Measurements from ENCODE around the gene ELAVL1.
A peak's percentile ranks its signal among the peaks of the same experiment; 100 is the strongest.

ELAVL1 gene

GRCh38 chr19:7947939-7948338 is 57.5 kb downstream of the ELAVL1 start:
- no peaks in the 10 kb centered on the region for H3K27me3 ChIP-seq (ENCODE audit: control insufficient read depth, insufficient read depth, low read length)
- H3K4me1 ChIP-seq (ENCODE audit: control insufficient read depth, insufficient read depth, low read length): no peaks in the 10 kb centered on the region; the same call in 1 of the 2 replicates
- H3K9me3 ChIP-seq (ENCODE audit: control insufficient read depth, insufficient read depth, low read length): no peaks in the 10 kb centered on the region
- H3K4me3 ChIP-seq (ENCODE audit: low read depth, low read length): no peak overlapping the region
- no peak overlapping the region for H3K9ac ChIP-seq (ENCODE audit: low read depth, low read length)
- H3K36me3 ChIP-seq (ENCODE audit: control insufficient read depth, insufficient read depth, low read length): no peaks in the 10 kb centered on the region
- no peak overlapping the region for H3K27ac ChIP-seq (ENCODE audit: low read depth, low read length)

GRCh38 chr19:7944177-7944761 is 61.2 kb downstream of the ELAVL1 start:
- Histone ChIP-seq H3K27me3 (ENCODE audit: control insufficient read depth, insufficient read depth, low read length) (no peaks in the 10 kb centered on the region), H3K36me3 (ENCODE audit: control insufficient read depth, insufficient read depth, low read length) (peaks cover 16% of the 10 kb centered on the region), H3K9ac (ENCODE audit: low read depth, low read length) (peak overlapping the region; percentile 87), H3K4me1 (ENCODE audit: control insufficient read depth, insufficient read depth, low read length) (no peaks in the 10 kb centered on the region), H3K9me3 (ENCODE audit: control insufficient read depth, insufficient read depth, low read length) (no peaks in the 10 kb centered on the region), H3K27ac (ENCODE audit: low read depth, low read length) (peak overlapping the region; percentile 95), H3K4me3 (ENCODE audit: low read depth, low read length) (peak overlapping the region; percentile 79)

GRCh38 chr19:7943444-7944176 is 61.8 kb downstream of the ELAVL1 start, which contains the start of gene TIMM44:
TIMM44 (minus strand) TSS chr19:7943666; CDS start chr19:7943651, 15 bp downstream.
- H3K27me3 ChIP-seq (ENCODE audit: control insufficient read depth, insufficient read depth, low read length): no peaks in the 10 kb centered on the region
- H3K9ac ChIP-seq (ENCODE audit: low read depth, low read length): peak within 1 kb of the TSS; percentile 96
- H3K4me1 ChIP-seq (ENCODE audit: control insufficient read depth, insufficient read depth, low read length): no peaks in the 10 kb centered on the region
- H3K9me3 ChIP-seq (ENCODE audit: control insufficient read depth, insufficient read depth, low read length): no peaks in the 10 kb centered on the region
- H3K36me3 ChIP-seq (ENCODE audit: control insufficient read depth, insufficient read depth, low read length): peaks cover 22% of the 10 kb centered on the region
- peak within 1 kb of the TSS; percentile 79 for H3K4me3 ChIP-seq (ENCODE audit: low read depth, low read length)
- H3K27ac ChIP-seq (ENCODE audit: low read depth, low read length): peak within 1 kb of the TSS; percentile 96

- H3K27ac ChIP-seq (ENCODE audit: low read depth, low read length): peak overlapping the region; percentile 96
- no peaks in the 10 kb centered on the region for H3K9me3 ChIP-seq (ENCODE audit: control insufficient read depth, insufficient read depth, low read length)
- peaks cover 27% of the 10 kb centered on the region for H3K36me3 ChIP-seq (ENCODE audit: control insufficient read depth, insufficient read depth, low read length)
- H3K27me3 ChIP-seq (ENCODE audit: control insufficient read depth, insufficient read depth, low read length): no peaks in the 10 kb centered on the region
- peak overlapping the region; percentile 96 for H3K9ac ChIP-seq (ENCODE audit: low read depth, low read length)
- H3K4me1 ChIP-seq (ENCODE audit: control insufficient read depth, insufficient read depth, low read length): no peaks in the 10 kb centered on the region
- peak overlapping the region; percentile 79 for H3K4me3 ChIP-seq (ENCODE audit: low read depth, low read length)
Observed at GRCh38 chr19:7942981-7943443, 62.4 kb downstream of the ELAVL1 start.

- H3K9ac ChIP-seq (ENCODE audit: low read depth, low read length): no peak overlapping the region
- no peaks in the 10 kb centered on the region for H3K9me3 ChIP-seq (ENCODE audit: control insufficient read depth, insufficient read depth, low read length)
- H3K27ac ChIP-seq (ENCODE audit: low read depth, low read length): no peak overlapping the region
- H3K4me1 ChIP-seq (ENCODE audit: control insufficient read depth, insufficient read depth, low read length): no peaks in the 10 kb centered on the region
- peak overlapping the region; percentile 79 for H3K4me3 ChIP-seq (ENCODE audit: low read depth, low read length)
- H3K27me3 ChIP-seq (ENCODE audit: control insufficient read depth, insufficient read depth, low read length): no peaks in the 10 kb centered on the region
- H3K36me3 ChIP-seq (ENCODE audit: control insufficient read depth, insufficient read depth, low read length): peaks cover 37% of the 10 kb centered on the region
Observed at GRCh38 chr19:7941895-7942596, 63.4 kb downstream of the ELAVL1 start.

- H3K27me3 ChIP-seq (ENCODE audit: control insufficient read depth, insufficient read depth, low read length): no peaks in the 10 kb centered on the region
- no peaks in the 10 kb centered on the region for H3K4me1 ChIP-seq (ENCODE audit: control insufficient read depth, insufficient read depth, low read length)
- H3K27ac ChIP-seq (ENCODE audit: low read depth, low read length): no peak overlapping the region
- H3K9me3 ChIP-seq (ENCODE audit: control insufficient read depth, insufficient read depth, low read length): no peaks in the 10 kb centered on the region
- peaks cover 49% of the 10 kb centered on the region for H3K36me3 ChIP-seq (ENCODE audit: control insufficient read depth, insufficient read depth, low read length)
- H3K4me3 ChIP-seq (ENCODE audit: low read depth, low read length): no peak overlapping the region
- H3K9ac ChIP-seq (ENCODE audit: low read depth, low read length): no peak overlapping the region
Observed at GRCh38 chr19:7940841-7941240, 64.6 kb downstream of the ELAVL1 start.

GRCh38 chr19:7934766-7935165 is 70.7 kb downstream of the ELAVL1 start:
- H3K27ac ChIP-seq (ENCODE audit: low read depth, low read length): no peak overlapping the region
- H3K9me3 ChIP-seq (ENCODE audit: control insufficient read depth, insufficient read depth, low read length): no peaks in the 10 kb centered on the region
- H3K36me3 ChIP-seq (ENCODE audit: control insufficient read depth, insufficient read depth, low read length): peaks cover 90% of the 10 kb centered on the region
- no peaks in the 10 kb centered on the region for H3K4me1 ChIP-seq (ENCODE audit: control insufficient read depth, insufficient read depth, low read length)
- no peak overlapping the region for H3K9ac ChIP-seq (ENCODE audit: low read depth, low read length)
- no peak overlapping the region for H3K4me3 ChIP-seq (ENCODE audit: low read depth, low read length)
- no peaks in the 10 kb centered on the region for H3K27me3 ChIP-seq (ENCODE audit: control insufficient read depth, insufficient read depth, low read length)

- Histone ChIP-seq H3K27ac (ENCODE audit: low read depth, low read length) (no peak overlapping the region), H3K36me3 (ENCODE audit: control insufficient read depth, insufficient read depth, low read length) (peaks cover 89% of the 10 kb centered on the region), H3K27me3 (ENCODE audit: control insufficient read depth, insufficient read depth, low read length) (no peaks in the 10 kb centered on the region), H3K4me3 (ENCODE audit: low read depth, low read length) (no peak overlapping the region), H3K9ac (ENCODE audit: low read depth, low read length) (no peak overlapping the region), H3K9me3 (ENCODE audit: control insufficient read depth, insufficient read depth, low read length) (no peaks in the 10 kb centered on the region), H3K4me1 (ENCODE audit: control insufficient read depth, insufficient read depth, low read length) (no peaks in the 10 kb centered on the region; the same call in 1 of the 2 replicates)
Observed at GRCh38 chr19:7933828-7934725, 71.4 kb downstream of the ELAVL1 start.

- Histone ChIP-seq H3K9me3 (ENCODE audit: control insufficient read depth, insufficient read depth, low read length) (no peaks in the 10 kb centered on the region), H3K9ac (ENCODE audit: low read depth, low read length) (no peak overlapping the region), H3K27ac (ENCODE audit: low read depth, low read length) (no peak overlapping the region), H3K4me1 (ENCODE audit: control insufficient read depth, insufficient read depth, low read length) (no peaks in the 10 kb centered on the region; the same call in 1 of the 2 replicates), H3K36me3 (ENCODE audit: control insufficient read depth, insufficient read depth, low read length) (peaks cover 84% of the 10 kb centered on the region), H3K27me3 (ENCODE audit: control insufficient read depth, insufficient read depth, low read length) (no peaks in the 10 kb centered on the region), H3K4me3 (ENCODE audit: low read depth, low read length) (no peak overlapping the region)
Observed at GRCh38 chr19:7933411-7933810, 72.0 kb downstream of the ELAVL1 start.

GRCh38 chr19:7932930-7933300 is 72.5 kb downstream of the ELAVL1 start:
- no peaks in the 10 kb centered on the region; the same call in 1 of the 2 replicates for H3K4me1 ChIP-seq (ENCODE audit: control insufficient read depth, insufficient read depth, low read length)

More at GRCh38 chr19:7932930-7933300, 72.5 kb downstream of the ELAVL1 start:
- peaks cover 80% of the 10 kb centered on the region for H3K36me3 ChIP-seq (ENCODE audit: control insufficient read depth, insufficient read depth, low read length)
- no peak overlapping the region for H3K27ac ChIP-seq (ENCODE audit: low read depth, low read length)
- no peak overlapping the region for H3K9ac ChIP-seq (ENCODE audit: low read depth, low read length)
- H3K4me3 ChIP-seq (ENCODE audit: low read depth, low read length): no peak overlapping the region
- H3K9me3 ChIP-seq (ENCODE audit: control insufficient read depth, insufficient read depth, low read length): no peaks in the 10 kb centered on the region
- H3K27me3 ChIP-seq (ENCODE audit: control insufficient read depth, insufficient read depth, low read length): no peaks in the 10 kb centered on the region
